Measurements from ENCODE around the gene ARHGAP22.

- TF ChIP-seq CTCF (IDR thresholded peaks at IDR 0.05): no peak
- no peak for TF ChIP-seq POLR2AphosphoS5 (IDR thresholded peaks at IDR 0.05)
- no peak for TF ChIP-seq POLR2A (IDR thresholded peaks at IDR 0.05)
Observed at GRCh38 chr10:48456808-48457761, 147.8 kb downstream of the ARHGAP22 start.
